Endodermal cell (in vitro differentiated cells): Measurements from ENCODE around the gene SOS2. TPM values are rescaled to one million over a fixed set of nuclear protein-coding genes. Genes with fewer than 3 reads are reported as not detected.

Experiments used
- DNase-seq: peaks from one replicate; pipeline ENCODE4 v3.0.0-alpha.2; 2017
- H3K27ac ChIP-seq: 2 replicates; pipeline ENCODE4 v1.5.1; 2013; ENCODE audit warnings: mild to moderate bottlenecking, low read depth, low read length, moderate library complexity
- H3K27me3 ChIP-seq: 2 replicates; pipeline ENCODE4 v1.6.1; 2013; ENCODE audit warnings: mild to moderate bottlenecking, low read length, moderate library complexity; ENCODE audit not compliant: insufficient read depth, control insufficient read depth, poor library complexity, severe bottlenecking
- H3K36me3 ChIP-seq: 2 replicates; pipeline ENCODE4 v1.7.0; 2013; ENCODE audit warnings: mild to moderate bottlenecking, low read length, moderate library complexity; ENCODE audit not compliant: control insufficient read depth, insufficient read depth
- H3K4me1 ChIP-seq: one replicate; pipeline ENCODE4 v1.7.0; 2013; ENCODE audit warnings: low read length; ENCODE audit not compliant: control insufficient read depth, insufficient read depth
- H3K4me3 ChIP-seq: 2 replicates; pipeline ENCODE4 v1.5.1; 2013; ENCODE audit warnings: mild to moderate bottlenecking, low read length, moderate library complexity
- H3K9ac ChIP-seq: 2 replicates; pipeline ENCODE4 v1.6.1; 2013; ENCODE audit warnings: mild to moderate bottlenecking, low read length, moderate library complexity; ENCODE audit not compliant: poor library complexity, severe bottlenecking; ENCODE audit errors: extremely low read depth
- H3K9me3 ChIP-seq: 2 replicates; pipeline ENCODE4 v1.6.1; 2013; ENCODE audit warnings: mild to moderate bottlenecking, low read length, moderate library complexity; ENCODE audit not compliant: control insufficient read depth
- H3K27ac Mint-ChIP-seq: 2 replicates; pipeline ENCODE4 v1.8.0; 2020; ENCODE audit warnings: mixed read lengths
- H3K27me3 Mint-ChIP-seq: 2 replicates; pipeline ENCODE4 v1.8.0; 2021; ENCODE audit warnings: mild to moderate bottlenecking, mixed read lengths; ENCODE audit not compliant: insufficient read depth
- H3K36me3 Mint-ChIP-seq: 2 replicates; pipeline ENCODE4 v1.8.0; 2020; ENCODE audit warnings: low read depth, mixed read lengths
- H3K4me1 Mint-ChIP-seq: 2 replicates; pipeline ENCODE4 v1.8.0; 2020; ENCODE audit warnings: mixed read lengths
- H3K4me3 Mint-ChIP-seq: 2 replicates; pipeline ENCODE4 v1.8.0; 2020; ENCODE audit warnings: mild to moderate bottlenecking, moderate library complexity, mixed read lengths
- H3K9me3 Mint-ChIP-seq: 2 replicates; pipeline ENCODE4 v1.8.0; 2020; ENCODE audit warnings: mild to moderate bottlenecking, mixed read lengths
- CTCF ChIP-seq: fragments of 200-600 bp; sonication (generic); conservative IDR thresholded peaks from 2 replicates; pipeline ENCODE4 v1.5.0; 2021; ENCODE audit warnings: antibody characterized with exemption, mild to moderate bottlenecking
- WGBS, 2 experiments: methylation state at CpG; one replicate each; pipeline versions ENCODE4 v1.1.5 to v1.1.7; 2013; ENCODE audit warnings: missing lambda C conversion rate in 2 of 2, mixed read lengths in 1 of 2; ENCODE audit not compliant: insufficient coverage in 1 of 2, insufficient read length in 1 of 2; 5-methylcytosine and 5-hydroxymethylcytosine counted together
- total RNA-seq, 2 donors: library from RNA; stranded (reverse); fragmentation: NEBNext Ultra II Directional in 1 of 2; extraction: Animal tissue kit (Norgen Biotek cat#: 25700) in 1 of 2; gene quantifications; 2 replicates in 1 of 2; 3 replicates in 1 of 2; pipeline ENCODE4 v1.2.1, GENCODE V29; 2021

Gene SOS2
- total RNA-seq, 2 donors from 2014 or later: 19.6 to 20.4 TPM

DNA sequence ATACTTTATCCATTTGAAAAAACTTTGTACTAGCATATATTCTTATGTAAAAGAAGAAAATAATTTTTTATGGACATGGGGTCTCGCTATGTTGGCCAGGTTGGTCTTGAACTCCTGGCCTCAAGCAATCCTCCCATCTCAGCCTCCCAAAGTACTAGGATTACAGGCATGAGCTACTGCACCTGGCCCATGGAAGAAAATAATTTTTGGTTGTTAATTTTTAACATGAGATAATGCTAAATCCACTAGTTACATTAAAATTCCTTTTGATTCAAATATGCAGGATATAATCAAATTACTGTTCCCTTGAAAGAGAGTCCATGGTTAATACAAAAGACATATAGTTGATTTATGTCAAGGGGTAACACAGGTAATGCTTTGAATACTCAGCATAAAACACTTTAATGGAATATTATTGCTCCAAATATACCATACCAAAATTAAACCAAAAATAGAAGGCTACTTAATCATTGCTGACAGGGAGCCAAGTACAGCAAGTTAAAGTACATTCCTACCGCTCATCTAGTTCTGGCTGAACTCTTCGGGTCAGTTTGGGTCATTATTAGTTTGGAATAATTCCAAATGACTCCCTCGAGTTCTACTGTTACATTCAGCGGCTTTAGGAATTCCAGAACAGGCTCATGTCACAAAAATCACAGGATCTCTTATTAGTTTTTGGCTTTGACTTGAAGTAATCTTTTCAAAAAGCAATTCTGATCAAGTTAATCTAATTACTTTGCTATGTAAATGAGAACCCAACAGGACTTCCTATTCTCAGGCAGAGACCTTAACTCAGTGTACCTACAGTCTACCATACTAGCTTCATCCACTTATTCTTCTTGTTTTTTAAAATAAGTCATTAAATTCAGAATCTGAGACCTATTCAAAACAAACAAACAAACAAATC is 6.1 kb downstream of the SOS2 start:
- no peak overlapping the region for H3K4me3 Mint-ChIP-seq
- H3K27me3 Mint-ChIP-seq: no peaks in the 10 kb centered on the region
- 80 to 86% methylated on average over 4 to 5 of the region's 5 CpGs for WGBS, 2 experiments
- no peak overlapping the region for H3K4me3 ChIP-seq
- H3K9me3 Mint-ChIP-seq: peaks cover 12% of the 10 kb centered on the region
- H3K27ac Mint-ChIP-seq: no peak overlapping the region
- no peaks in the 10 kb centered on the region for H3K27me3 ChIP-seq
- H3K27ac ChIP-seq: no peak overlapping the region
- peaks cover 35% of the 10 kb centered on the region for H3K4me1 Mint-ChIP-seq
- no peak overlapping the region for H3K9ac ChIP-seq
- H3K9me3 ChIP-seq: peaks cover 12% of the 10 kb centered on the region
- no peak for TF ChIP-seq CTCF
- H3K36me3 ChIP-seq: no peaks in the 10 kb centered on the region
- peaks cover 4% of the 10 kb centered on the region for H3K4me1 ChIP-seq
- no peak for DNase-seq
- H3K36me3 Mint-ChIP-seq: peaks cover 15% of the 10 kb centered on the region

GRCh38 chr14:50222055-50222613 is 9.2 kb downstream of the SOS2 start:
- Histone ChIP-seq H3K4me3 (no peak overlapping the region), H3K9ac (no peak overlapping the region), H3K27me3 (no peaks in the 10 kb centered on the region), H3K27ac (no peak overlapping the region), H3K9me3 (no peaks in the 10 kb centered on the region), H3K4me1 (peaks cover 4% of the 10 kb centered on the region), H3K36me3 (no peaks in the 10 kb centered on the region)
- peaks cover 8% of the 10 kb centered on the region for H3K36me3 Mint-ChIP-seq
- H3K4me3 Mint-ChIP-seq: no peak overlapping the region
- no peak for TF ChIP-seq CTCF
- WGBS, 2 experiments: 88 to 90% methylated on average over 1 of the region's 1 CpG
- no peaks in the 10 kb centered on the region for H3K27me3 Mint-ChIP-seq
- DNase-seq: no peak
- peak overlapping the region; percentile 48 for H3K27ac Mint-ChIP-seq
- no peaks in the 10 kb centered on the region for H3K9me3 Mint-ChIP-seq
- H3K4me1 Mint-ChIP-seq: peaks cover 26% of the 10 kb centered on the region

GRCh38 chr14:50218501-50218900 is 12.9 kb downstream of the SOS2 start:
- no peak overlapping the region for H3K9ac ChIP-seq
- WGBS, 2 experiments: 85 to 97% methylated on average over 5 of the region's 5 CpGs
- no peaks in the 10 kb centered on the region for H3K27me3 ChIP-seq
- no peaks in the 10 kb centered on the region for H3K36me3 ChIP-seq
- peaks cover 9% of the 10 kb centered on the region for H3K4me1 Mint-ChIP-seq
- H3K4me1 ChIP-seq: no peaks in the 10 kb centered on the region
- H3K9me3 Mint-ChIP-seq: no peaks in the 10 kb centered on the region
- H3K4me3 ChIP-seq: no peak overlapping the region
- TF ChIP-seq CTCF: no peak
- no peaks in the 10 kb centered on the region for H3K27me3 Mint-ChIP-seq
- H3K27ac Mint-ChIP-seq: no peak overlapping the region
- H3K36me3 Mint-ChIP-seq: peaks cover 8% of the 10 kb centered on the region
- H3K4me3 Mint-ChIP-seq: no peak overlapping the region
- no peak overlapping the region for H3K27ac ChIP-seq
- no peak for DNase-seq
- no peaks in the 10 kb centered on the region for H3K9me3 ChIP-seq
